Stimulated activated CD8-positive, alpha-beta memory T cell treated with anti-CD3 and anti-CD28 coated beads, Interleukin-15, amount 100 ng/mL, for 48 hours (primary cell): ENCODE results near the gene ZNF79.

Source experiments
- DNase-seq, 2 donors: peaks; one replicate each; pipeline ENCODE4 v3.0.0-alpha.2; 2020; ENCODE audit warnings: low read depth in 2 of 2

ZNF79 gene

GRCh38 chr9:127423934-127424675 lies at the start of gene ZNF79:
TSS of gene ZNF79 (plus strand) at chr9:127424382. CDS start at chr9:127424788, 406 bp downstream.
- DNase-seq, result peak; percentile 92

- no peak for DNase-seq
These were observed 43.7 kb upstream of the ZNF79 start for GRCh38 chr9:127380479-127380878.

- DNase-seq, result no peak
These were observed 41.6 kb upstream of the ZNF79 start for GRCh38 chr9:127382541-127382940.

- no peak for DNase-seq
These were observed 40.0 kb upstream of the ZNF79 start for GRCh38 chr9:127384016-127384730.

GRCh38 chr9:127384901-127385300 lies 39.3 kb upstream of the ZNF79 start:
- DNase-seq, result no peak

- DNase-seq, result no peak
These were observed 37.9 kb upstream of the ZNF79 start for GRCh38 chr9:127386249-127386648.

- DNase-seq, result no peak
These were observed 37.2 kb upstream of the ZNF79 start for GRCh38 chr9:127386981-127387380.

- peak; percentile 73 to 74 for DNase-seq
These were observed 35.9 kb upstream of the ZNF79 start for GRCh38 chr9:127388037-127388855.

GRCh38 chr9:127388856-127389238 lies 35.3 kb upstream of the ZNF79 start:
- no peak for DNase-seq

GRCh38 chr9:127389381-127390247 lies 34.6 kb upstream of the ZNF79 start:
- DNase-seq, result no peak

- no peak for DNase-seq
These were observed 34.0 kb upstream of the ZNF79 start for GRCh38 chr9:127390248-127390545.

- no peak for DNase-seq
These were observed 33.6 kb upstream of the ZNF79 start for GRCh38 chr9:127390563-127390962.

GRCh38 chr9:127392166-127392565 lies 32.0 kb upstream of the ZNF79 start:
- DNase-seq, result no peak

GRCh38 chr9:127392976-127393375 lies 31.2 kb upstream of the ZNF79 start:
- no peak for DNase-seq

- DNase-seq, result no peak
These were observed 30.5 kb upstream of the ZNF79 start for GRCh38 chr9:127393645-127394044.

GRCh38 chr9:127395497-127396252 lies 28.5 kb upstream of the ZNF79 start:
- DNase-seq, result no peak

- DNase-seq, result no peak
These were observed 27.9 kb upstream of the ZNF79 start for GRCh38 chr9:127396253-127396807.

GRCh38 chr9:127396808-127397645 lies 27.2 kb upstream of the ZNF79 start, which contains the start of gene SLC2A8:
TSS of gene SLC2A8 (plus strand) at chr9:127397169. CDS start at chr9:127397231, 62 bp downstream.
- peak; percentile 89 to 95 for DNase-seq

- no peak for DNase-seq
These were observed 26.4 kb upstream of the ZNF79 start for GRCh38 chr9:127397646-127398274.
